NOMO-1 (cell line): ENCODE results near the gene MARCHF2.

ENCODE experiments used
- DNase-seq, 2 experiments: peaks; one replicate each; lab custom pipeline; 2025; ENCODE audit not compliant: unreplicated experiment in 2 of 2; lab: John Stamatoyannopoulos, UW

Gene MARCHF2

DNA sequence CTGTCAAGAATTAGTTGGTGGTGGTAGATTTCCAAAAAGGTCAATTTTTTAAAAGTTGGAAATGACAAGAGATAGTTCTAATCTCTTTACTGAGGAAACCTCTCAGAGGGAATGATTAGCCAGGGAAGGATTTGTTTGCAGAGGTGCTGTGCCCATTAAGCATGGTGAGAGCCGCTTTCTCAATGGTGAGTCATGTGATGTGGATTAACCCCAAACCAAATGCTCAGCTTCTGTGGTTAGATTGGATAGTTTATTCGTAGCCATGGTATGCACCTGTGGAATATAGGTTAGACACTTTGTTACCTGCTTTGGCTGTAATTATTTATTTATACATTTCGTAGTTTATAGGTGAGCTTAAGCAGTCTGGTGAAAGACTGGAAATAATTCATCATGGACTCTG, 38.8 kb downstream of the MARCHF2 start:
- DNase-seq: no peak

DNA sequence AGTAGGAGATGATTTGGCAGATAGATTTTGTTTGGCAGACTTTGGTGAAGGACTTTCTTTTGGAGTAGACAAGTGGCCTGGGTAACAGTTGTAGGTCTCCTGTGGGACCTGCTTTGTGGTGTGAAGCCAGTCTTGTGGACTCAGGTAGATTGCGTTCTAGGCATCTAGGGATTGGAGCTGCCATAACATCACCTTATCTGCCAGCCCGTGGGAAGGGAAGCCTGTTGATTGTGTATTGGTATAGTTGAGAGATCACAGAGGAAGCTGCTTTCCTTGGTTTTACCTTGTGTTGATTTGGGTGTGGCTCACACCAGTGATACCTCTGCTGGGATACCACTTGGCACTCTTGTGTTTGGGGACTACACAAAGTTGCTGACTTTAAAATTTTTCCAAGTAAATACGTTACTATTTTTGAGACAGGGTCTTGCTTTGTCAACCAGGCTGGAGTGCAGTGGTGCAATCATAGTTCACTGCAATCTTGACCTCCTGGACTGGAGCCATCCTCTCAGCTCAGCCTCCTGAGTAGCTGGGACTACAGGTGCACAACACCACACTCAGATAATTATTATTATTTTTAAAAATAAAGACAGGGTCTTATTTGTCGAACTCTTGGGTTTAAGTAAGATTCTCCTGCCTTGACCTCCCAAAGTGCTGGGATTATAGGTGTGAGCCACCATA, 39.5 kb downstream of the MARCHF2 start:
- no peak for DNase-seq

DNA sequence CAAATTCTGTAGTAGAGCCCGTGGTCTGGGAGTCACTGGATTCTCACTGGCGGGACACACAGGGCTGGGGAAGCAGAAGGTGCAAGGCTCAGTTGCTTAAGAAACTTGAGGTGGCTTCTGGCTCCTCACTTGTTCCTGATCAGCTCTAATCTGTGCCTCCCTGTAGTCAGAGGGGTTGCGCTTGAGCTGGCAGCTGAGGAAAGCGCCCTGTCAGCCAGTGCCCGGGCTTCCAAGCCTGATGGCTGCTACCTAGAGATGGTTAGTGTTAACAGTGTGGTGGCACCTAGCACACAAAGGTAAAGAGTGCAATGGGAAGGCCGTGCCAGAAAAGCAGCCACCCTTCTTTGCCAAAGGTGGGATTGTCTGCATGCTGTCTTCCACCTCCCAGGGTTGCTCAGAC, 40.5 kb downstream of the MARCHF2 start:
- DNase-seq: no peak

DNA sequence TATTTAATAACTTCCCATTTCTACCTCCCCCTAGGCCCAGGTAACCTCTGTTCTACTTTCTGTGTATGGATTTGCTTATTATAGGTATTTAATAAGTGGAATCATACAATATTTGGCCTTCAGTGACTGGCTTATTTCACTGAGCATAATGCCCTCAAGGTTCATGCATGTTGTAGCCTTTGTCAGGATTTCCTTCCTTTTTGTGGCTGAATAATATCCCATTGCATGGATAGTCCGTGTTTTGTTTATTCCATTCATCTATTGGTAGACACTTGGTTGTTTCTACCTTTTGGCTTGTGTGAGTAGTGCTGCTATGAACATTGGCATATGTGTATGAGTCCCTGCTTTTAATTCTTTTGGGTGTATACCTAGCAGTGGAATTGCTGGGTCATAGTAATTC, 41.1 kb downstream of the MARCHF2 start:
- no peak for DNase-seq

DNA sequence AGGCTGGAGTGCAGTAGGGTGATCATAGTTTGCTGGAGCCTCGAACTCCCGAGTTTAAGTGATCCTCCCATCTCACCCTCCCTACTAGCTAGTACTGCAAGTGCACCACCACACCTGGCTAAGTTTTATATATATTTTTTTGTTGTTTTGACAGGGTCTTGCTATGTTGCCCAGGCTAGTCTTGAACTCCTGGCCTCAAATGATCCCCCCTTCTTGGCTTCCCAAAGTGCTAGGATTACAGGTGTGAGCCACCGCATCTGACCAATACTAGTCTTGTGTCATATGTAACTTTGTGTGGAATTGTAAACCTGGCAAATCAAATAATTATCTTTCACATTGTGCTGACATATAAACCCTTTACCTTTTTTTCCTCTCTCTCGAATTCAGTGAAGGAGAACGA, 41.9 kb downstream of the MARCHF2 start:
- DNase-seq: no peak

DNA sequence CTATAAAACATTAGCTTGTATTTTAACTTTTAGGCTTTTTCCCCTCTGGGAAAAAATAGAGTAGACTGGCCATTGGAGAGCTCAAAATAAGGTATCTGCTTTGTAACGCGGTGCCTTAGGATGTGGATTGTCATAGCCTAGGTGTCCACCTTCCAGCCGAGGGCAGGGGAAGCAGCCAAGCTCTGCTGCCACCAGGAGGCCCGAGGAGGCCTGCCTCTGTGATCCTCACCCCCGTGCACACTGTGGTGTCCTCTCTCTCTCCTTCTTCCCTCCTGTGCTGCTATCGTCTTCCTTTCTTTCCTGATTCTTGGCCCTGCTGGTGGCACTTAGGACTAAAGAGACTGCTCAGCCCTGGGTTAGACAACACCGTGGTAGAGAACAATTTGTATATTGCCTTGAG, 43.0 kb downstream of the MARCHF2 start:
- DNase-seq: no peak

DNA sequence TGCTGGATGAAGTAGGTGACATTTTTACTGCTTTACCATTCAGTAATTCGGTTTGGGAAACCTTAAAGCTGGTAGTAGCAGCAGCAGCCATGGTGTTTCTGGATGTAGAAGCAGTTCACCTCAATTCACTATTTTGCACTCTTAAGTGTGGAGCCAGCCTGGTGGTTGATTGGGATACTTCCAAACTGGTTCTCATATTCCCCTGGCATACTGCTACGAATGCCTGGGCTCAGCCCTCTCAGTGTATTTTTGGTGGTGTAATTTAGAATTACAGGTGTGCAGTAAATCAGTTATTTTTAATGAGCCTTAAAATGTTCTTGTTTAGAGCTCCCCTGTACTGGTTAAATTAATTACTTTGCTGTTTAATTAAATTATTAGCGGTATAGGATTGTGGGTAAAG, 44.1 kb downstream of the MARCHF2 start:
- no peak for DNase-seq

DNA sequence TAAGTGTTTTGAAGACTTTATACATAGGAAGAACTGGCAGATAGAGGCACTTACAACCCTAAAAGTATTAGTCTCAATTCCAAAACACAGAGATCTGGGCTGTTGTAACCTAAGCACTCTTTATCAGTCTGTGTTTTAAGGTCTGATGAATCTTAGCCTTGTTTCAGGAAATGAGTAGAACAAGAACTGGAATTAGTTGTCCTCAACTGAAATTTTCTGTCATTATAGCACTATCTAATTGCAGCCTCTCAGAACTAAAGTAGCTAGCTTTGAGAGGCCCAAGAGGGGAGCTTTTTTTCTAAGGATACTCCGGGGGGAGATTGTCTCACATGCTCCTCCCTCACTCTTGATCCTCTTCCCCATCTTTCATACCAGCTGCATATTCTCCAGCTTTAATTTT, 44.7 kb downstream of the MARCHF2 start:
- DNase-seq: no peak

DNA sequence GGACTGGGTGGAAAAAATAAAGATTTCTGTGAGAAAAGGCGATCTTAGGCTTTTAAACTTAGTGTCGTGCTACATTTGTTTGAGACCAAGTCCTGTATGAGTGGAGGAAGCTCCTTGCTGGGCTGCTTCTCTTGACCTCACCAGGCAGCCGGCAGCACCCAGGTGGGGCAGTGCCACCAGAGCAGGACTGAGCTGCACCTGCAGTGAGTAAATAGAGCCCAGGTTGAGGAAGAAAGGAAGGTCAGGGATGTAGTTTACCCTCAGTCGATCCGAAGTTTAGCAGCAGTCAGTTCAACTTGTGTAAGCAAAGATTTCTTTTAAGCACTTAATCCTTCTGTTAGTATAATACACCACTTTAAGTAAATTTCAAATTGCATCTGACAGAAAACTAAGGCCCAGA, 45.3 kb downstream of the MARCHF2 start:
- DNase-seq: no peak

DNA sequence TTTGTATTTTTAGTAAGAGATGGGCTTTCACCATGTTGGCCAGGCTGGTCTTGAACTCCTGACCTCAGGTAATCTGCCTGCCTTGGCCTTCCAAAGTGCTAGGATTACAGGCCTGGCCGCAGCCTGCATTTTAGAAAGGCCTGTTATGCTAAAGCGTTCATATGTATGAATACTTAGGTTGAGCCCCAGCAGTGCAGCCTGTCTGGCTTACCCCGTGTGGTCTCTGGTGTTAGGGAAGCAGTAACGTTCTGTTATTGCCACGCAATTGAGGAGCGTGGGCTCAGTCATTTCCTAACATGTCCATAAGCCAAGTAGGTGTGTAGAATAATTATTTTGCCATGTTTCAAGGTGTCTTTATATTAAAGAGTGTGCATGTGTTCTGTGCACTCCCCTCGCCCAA, 46.0 kb downstream of the MARCHF2 start:
- no peak for DNase-seq

DNA sequence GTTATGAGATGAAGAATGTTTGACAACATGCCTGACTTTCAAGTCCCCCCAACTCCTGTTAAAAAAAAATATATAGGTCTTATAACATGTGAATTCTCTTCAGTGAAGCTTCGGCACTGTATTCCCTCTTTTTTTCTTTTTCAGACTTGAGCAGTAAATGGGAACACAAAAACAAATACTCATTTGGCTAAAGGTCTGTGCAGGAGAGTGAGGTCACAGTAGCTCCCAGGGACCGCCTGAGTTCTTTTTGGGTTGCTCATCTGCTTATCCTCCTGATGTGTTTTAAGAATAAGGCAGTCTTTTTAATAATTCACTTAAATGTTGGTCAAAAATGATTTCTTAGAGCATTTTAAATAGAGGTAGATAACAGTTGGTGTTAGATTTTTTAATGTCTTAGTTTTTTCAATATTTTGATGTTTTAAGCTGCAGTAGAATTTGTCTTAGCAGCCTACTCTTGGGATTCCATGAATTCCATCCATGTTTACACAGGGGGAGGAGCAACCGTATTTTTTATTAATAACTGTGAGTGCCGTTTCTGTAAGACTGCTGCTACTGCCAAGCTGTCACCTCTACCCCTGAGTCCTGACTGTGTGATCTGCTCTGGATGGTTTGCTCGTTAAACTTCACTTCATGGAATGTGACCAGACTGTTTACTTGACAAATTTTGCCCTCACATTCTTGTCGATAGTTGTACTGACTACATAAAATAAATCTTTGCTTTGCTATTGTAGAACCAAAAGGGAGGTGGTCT, 46.6 kb downstream of the MARCHF2 start:
- no peak for DNase-seq

DNA sequence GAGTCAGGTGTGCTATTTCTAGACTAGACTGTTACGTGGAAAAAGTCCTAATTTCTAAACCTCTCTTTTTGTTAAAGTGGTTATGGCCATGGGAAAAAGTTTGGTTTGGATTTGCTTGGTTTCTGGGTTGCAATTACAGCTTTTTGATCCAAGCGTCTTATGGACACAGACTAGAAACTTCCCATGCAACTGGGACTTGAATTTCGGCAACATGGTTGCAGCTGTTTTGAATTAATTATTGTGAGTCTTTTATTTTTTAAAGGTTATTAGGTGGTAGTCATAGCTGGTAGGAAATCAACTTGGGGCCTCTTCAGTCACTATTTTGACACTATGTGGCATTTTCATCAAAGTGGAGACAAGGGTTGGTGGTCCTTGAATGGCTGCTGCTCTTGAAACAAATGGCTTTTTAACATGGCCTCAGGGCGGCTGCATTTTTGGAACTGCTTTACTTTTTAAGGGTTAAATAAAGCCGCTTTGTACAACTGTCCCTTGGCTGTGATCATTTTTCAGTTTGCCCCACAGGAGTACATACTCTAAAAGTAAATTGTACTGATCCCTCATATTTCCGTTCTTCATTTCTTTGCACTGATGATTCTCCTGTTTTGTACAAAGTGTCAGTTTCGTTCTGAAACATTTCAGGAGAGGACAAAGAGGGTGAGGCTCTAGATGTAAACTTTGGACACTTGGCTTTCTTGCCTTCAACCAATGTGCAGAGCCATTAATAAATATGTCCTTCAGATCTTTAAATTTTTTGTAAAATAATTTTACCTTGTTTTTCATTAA, 47.6 kb downstream of the MARCHF2 start:
- DNase-seq: no peak

DNA sequence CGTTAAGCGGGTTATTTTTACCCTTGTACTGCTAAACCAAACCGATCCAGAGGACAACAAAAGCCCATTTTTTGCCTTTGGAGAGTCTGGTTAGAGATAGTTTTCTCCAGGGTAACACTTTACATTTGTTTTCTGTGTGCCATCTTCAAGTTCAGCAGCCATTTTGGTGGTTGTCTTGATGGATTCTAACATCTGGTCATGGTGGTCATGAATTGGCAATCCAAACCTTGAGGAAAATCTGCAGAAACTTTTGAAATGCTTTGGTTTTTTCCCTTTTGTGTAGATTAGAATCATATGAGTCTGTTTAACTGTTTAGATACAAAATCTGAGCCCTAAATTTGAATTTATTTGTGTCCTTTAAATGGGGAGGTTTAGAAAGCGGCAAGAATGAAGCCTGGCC, 48.3 kb downstream of the MARCHF2 start:
- no peak for DNase-seq

DNA sequence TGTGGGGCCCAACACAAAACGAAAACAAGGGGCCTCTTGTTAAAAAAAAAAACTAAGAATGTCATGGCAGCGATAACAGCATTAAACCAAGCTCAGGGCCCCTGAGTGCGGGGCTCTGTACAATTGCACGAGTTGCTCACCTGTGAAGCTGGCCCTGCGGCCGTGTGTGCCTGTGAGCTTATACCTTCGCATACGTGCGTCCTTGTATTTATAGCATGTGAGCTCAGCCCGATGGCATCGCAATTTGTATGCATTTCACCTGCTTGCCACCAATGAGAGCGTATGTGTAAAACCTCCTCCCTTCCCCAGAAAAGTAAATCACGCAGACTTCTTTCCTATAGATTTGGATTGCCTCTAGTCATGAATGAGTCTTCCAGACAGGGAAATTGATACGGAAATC, 48.8 kb downstream of the MARCHF2 start:
- DNase-seq: no peak

DNA sequence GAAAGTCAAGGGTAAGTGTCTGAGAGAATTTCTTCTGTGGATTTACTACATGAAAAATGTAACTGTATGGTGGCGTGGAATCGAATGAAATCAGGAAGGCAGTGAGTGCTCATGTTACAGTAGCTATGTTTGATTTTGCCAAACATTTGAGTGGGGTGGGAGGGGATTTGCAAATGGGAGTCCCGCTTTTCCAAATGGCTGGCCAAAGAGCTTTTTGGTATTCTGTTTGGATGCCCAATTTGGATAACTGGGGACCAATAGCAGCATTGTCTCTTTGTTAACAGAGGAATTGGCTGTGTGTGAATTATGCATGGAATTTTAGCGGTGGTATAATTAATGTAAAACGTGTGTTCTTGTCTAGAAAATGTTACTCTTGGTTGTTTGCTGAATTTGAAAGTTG, 49.5 kb downstream of the MARCHF2 start:
- DNase-seq: no peak

DNA sequence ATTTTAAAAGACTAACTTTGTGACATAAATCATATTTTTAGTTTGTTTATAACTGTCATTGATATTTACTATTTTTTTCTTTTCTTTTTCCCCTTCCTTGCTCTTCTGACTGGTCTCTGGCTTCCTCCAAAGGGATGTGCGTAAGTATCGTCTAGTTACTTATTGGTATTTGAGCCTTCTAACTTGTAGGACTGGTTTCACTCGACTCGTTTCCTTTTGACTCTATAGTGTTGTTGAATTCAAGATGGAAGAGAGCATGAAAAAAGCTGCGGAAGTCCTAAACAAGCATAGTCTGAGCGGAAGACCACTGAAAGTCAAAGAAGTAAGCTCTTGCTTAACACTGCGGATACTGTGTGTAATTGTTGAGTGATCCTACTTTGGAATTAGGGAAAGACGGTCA, 50.3 kb downstream of the MARCHF2 start:
- no peak for DNase-seq

DNA sequence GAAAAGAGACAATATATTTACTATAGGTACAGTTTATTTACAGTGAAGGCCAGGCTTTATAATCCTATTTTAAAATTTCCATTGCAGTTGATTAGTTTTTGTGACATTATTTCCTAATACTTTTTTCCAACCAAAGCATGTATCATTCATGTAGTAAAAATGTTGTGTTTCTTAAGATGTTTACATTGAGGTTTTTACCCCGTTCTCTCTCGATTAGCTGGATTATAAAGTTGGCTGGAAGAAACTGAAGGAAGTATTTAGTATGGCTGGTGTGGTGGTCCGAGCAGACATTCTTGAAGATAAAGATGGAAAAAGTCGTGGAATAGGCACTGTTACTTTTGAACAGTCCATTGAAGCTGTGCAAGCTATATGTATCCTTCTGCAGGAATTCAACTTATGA, 52.9 kb downstream of the MARCHF2 start:
- DNase-seq: no peak

DNA sequence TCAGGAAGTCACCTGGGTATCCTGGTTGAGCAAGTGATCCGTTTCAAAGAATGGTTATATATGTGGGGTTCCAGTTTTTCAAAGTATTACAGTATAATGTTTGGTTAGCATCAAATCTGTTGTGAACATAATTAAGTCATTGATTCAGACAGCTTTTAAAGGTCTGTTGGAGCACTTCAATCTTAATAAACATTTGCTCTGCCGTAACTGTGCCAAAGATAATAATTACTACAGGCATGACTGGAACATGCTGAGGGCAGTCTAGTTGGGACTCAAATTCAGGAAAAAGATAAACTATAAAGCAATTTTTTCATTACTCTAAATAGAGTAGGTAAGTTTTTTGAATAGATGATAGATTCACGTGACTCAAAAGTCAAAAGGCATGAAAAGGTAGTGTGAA, 55.0 kb downstream of the MARCHF2 start:
- DNase-seq: no peak

DNA sequence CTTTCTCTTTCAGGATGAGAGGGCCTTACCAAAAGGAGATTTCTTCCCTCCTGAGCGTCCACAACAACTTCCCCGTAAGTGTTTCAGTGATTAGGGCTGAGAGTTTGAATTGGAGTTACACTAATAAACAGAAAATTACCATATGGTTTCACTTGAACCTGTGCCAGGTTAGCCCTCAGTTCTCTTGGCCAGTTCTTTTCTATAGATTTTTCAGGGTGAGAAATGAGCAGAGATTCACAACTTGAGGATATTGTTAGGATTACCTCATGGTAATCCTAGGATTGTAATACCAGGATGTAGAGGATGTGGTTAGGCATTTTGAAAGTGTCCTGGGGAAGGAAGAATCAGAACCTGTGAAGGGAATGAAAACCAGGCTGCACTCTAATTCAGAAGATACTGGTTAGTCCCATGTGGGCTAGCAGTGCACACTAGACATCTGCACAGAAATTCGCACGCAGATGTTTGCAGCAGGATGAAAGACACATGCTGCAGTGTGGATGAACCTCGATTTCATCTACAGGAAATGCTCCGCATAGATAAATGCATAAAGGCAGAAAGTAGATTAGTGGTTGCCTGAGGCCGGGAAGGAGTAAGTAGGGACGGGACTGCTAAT, 55.8 kb downstream of the MARCHF2 start:
- DNase-seq: no peak

DNA sequence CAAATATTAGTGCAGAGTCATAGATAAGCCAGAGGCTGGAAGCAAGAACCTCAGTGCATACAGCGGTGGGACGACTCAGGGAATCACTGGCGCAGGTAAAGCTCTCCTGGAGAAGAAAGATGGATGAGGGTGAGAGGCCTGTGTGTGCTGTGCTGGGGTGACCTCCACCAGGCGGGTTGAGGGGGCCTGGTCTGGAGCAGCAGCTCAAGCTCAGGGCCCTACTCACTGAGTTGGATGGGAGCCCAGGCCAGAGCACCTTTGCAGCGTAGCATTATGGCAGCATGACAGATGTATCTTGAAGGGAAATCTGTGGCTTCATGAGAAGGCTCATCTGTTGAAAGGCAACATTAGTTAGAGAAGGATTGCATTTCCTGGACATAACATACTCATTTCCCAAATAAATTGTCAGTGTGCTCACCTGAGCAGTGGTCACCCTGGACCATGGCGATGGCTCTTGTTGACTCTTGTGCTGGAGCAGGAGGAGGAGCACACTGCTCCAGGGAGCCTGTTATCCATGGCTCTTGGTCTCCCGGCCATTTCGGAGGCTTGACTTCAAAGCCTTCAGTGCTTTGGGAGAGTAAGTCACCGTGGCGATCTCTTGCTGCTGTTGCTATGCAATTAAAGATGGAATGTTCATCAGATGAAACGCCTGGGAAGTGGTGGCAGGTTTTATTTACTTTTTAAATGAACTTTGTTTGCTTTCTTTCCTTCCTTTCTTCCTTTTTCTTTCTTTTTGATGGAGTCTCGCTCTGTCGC, 56.7 kb downstream of the MARCHF2 start:
- no peak for DNase-seq
